ENCODE data around the gene PEAK3. TPM values are rescaled to one million over a fixed set of nuclear protein-coding genes. Genes with fewer than 3 reads are reported as not detected.

The PEAK3 gene
- total RNA-seq, 1 donor from 2014 or later: 7.5 TPM

DNA sequence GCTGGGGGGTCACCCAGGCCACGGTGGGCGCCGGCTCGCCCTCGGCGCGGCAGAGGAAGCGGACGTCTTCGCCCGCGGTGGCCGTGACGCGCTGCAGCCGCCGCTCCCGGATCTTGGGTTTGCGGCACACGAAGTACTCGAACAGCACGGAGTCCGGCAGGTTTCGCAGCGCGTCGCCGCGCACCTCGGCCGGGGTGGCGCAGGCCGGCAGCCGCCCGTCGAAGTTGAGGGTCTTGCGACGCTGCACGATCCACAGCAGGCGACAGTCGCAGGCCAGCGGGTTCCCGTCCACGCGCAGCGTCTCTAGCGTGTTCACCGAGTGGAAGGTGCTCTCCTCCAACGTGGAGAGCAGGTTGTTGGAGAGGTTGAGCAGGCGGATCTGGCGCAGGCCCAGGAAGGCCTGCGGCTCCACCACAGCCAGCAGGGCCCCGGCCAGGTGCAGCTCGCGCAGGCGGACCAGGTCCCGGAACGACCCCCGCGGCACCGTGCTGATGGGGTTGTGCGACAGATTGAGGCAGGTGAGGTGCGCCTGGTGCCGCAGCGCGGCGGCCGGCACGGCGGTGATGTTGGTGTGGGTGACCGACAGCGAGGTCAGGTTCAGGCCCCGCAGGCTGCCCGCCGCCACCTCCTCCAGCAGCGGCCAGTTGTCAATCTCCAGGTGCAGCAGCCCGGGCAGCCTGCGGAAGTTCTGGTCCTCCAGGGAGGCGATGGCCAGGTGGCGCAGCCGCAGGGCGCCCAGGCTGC lies 8.6 kb upstream of the PEAK3 start:
- ATAC-seq: peak in 1 of 2 donors; percentile 17
- intact Hi-C loops (cut with DNase I): no loop called here
- Histone ChIP-seq H3K9me3 (no peaks in the 10 kb centered on the region), H3K36me3 (no peaks in the 10 kb centered on the region), H3K27me3 (ENCODE audit: low read depth) (peaks cover 56% of the 10 kb centered on the region), H3K4me1 (peaks cover 37% of the 10 kb centered on the region), H3K4me3 (peak overlapping the region; percentile 54), H3K27ac (peak overlapping the region; percentile 87)
- DNase-seq: no peak
- TF ChIP-seq, protein P1, sequence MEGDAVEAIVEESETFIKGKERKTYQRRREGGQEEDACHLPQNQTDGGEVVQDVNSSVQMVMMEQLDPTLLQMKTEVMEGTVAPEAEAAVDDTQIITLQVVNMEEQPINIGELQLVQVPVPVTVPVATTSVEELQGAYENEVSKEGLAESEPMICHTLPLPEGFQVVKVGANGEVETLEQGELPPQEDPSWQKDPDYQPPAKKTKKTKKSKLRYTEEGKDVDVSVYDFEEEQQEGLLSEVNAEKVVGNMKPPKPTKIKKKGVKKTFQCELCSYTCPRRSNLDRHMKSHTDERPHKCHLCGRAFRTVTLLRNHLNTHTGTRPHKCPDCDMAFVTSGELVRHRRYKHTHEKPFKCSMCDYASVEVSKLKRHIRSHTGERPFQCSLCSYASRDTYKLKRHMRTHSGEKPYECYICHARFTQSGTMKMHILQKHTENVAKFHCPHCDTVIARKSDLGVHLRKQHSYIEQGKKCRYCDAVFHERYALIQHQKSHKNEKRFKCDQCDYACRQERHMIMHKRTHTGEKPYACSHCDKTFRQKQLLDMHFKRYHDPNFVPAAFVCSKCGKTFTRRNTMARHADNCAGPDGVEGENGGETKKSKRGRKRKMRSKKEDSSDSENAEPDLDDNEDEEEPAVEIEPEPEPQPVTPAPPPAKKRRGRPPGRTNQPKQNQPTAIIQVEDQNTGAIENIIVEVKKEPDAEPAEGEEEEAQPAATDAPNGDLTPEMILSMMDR (IDR thresholded peaks at IDR 0.05): no peak

DNA sequence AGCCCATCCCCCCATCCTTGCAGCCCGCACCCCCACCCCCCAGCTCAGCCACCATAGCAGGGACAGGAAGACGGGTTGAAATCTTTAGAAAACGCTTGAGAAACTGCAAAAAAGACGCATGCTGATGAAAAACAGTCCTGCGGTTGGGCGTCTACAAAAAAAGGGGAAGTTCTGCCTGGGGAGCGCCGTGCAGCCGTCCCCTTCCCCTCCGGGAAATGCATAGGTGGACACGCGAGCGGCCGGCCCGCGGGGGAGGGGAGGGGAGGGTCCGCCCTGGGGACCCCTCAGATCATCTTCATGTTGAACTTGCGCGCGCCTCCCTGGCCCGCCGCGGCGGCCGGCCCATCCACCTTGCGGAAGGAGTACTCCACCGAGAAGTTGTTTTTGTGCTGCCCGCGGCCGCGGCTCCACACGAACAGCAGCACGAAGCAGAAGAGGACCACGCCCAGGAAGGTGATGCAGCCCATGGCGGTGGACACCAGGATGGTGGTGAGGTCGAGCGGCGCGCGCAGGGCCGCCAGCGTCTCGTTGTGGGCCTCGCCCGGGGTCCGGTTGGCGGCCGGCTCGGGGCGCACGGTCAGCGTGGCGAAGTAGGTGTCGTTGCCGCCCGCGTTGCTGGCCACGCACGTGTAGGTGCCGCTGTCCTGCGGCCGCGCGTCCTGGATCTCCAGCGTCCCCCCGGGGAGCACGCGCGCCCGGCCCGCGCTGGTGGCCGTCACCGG lies 7.9 kb upstream of the PEAK3 start:
- peaks cover 56% of the 10 kb centered on the region for H3K27me3 ChIP-seq (ENCODE audit: low read depth)
- peak; percentile 82 for DNase-seq
- H3K4me3 ChIP-seq: peak overlapping the region; percentile 54
- H3K9me3 ChIP-seq: no peaks in the 10 kb centered on the region
- peak; percentile 61 to 64 for ATAC-seq
- TF ChIP-seq, protein P1 (IDR thresholded peaks at IDR 0.05): no peak
- no peaks in the 10 kb centered on the region for H3K36me3 ChIP-seq
- intact Hi-C loops (cut with DNase I): no loop called here
- peak overlapping the region; percentile 87 for H3K27ac ChIP-seq
- H3K4me1 ChIP-seq: peaks cover 34% of the 10 kb centered on the region

DNA sequence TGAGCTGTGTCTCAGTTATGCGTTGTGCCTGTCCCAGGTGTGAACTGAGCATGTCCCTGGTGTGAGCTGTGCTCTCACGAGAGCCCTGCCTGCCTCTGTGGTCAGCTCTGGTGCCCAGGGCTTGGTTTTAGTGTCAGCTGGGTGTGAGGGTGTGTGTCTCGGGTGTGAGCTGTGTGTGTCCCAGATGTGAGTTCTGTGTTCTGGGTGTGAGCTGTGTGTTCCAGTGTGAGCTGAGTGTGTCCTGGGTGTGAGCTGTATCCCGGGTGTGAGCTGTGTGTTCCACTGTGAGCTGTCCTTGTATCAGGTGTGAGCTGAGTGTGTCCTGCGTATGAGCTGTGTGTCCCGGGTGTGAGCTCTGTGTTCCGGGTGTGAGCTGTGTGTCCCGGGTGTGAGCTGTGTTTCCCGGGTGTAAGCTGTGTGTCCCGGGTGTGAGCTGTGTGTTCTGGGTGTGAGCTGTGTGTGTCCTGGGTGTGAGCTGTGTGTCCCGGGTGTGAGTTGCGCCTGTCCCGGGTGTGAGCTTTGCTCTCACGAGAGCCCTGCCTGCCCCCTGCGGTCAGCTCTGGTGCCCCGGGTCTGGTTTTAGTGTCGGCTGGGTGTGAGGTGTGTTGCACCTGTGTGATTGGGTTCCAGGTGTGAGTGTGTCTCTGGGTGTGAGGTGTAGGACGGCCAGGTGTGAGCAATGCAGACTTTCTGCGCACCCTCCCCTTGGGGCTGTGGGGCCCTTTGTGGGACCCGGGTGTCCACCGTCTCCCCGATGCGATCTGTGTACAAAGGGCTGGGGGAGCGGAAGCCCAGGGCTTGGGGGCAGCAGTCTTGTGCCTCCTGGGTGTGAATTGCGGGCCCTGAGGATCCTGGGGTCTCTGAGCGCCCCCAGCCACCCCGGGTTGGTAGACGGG lies 7.1 kb upstream of the PEAK3 start:
- DNase-seq (no peak), ATAC-seq (peak; percentile 4 to 10)
- no peaks in the 10 kb centered on the region for H3K36me3 ChIP-seq
- H3K4me3 ChIP-seq: peak overlapping the region; percentile 54
- H3K9me3 ChIP-seq: no peaks in the 10 kb centered on the region
- intact Hi-C loops (cut with DNase I): no loop called here
- TF ChIP-seq, protein P1 (IDR thresholded peaks at IDR 0.05): no peak
- peaks cover 53% of the 10 kb centered on the region for H3K27me3 ChIP-seq (ENCODE audit: low read depth)
- peak overlapping the region; percentile 87 for H3K27ac ChIP-seq
- peaks cover 30% of the 10 kb centered on the region for H3K4me1 ChIP-seq

DNA sequence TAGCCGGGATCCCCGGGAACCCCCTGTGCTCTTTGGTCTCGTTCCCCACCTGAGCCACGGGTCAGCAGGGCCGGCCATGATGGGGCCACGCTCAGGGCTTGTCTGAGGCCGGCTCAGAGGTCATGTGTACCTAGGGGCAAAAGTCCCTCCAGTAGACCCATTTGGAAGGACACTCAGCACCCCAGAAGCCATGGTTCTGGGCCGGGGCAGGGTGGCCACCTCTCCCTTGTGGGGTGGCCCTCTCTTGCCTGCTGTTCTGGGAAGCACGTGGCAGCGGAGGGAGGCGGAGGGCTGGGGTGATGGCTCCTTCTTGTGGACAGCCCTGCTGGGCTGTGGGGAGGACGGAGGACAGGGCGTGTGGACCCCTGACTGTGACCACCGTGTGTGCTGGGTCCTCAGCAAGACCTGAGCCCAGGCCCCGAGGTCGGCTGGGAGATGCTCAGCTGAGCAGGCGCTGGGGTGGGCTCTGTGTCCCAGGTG lies 6.4 kb upstream of the PEAK3 start:
- DNase-seq (no peak), ATAC-seq (no peak)
- H3K27me3 ChIP-seq (ENCODE audit: low read depth): peaks cover 49% of the 10 kb centered on the region
- no peaks in the 10 kb centered on the region for H3K36me3 ChIP-seq
- no peak overlapping the region for H3K4me3 ChIP-seq
- TF ChIP-seq, protein P1 (IDR thresholded peaks at IDR 0.05): no peak
- intact Hi-C loops (cut with DNase I): no loop called here
- peaks cover 30% of the 10 kb centered on the region for H3K4me1 ChIP-seq
- H3K9me3 ChIP-seq: no peaks in the 10 kb centered on the region
- peak overlapping the region; percentile 41 for H3K27ac ChIP-seq
